Neural progenitor cell (in vitro differentiated cells): ENCODE results near the gene VPS37D. TPM values are rescaled to one million over a fixed set of nuclear protein-coding genes. Genes with fewer than 3 reads are reported as not detected.

Source experiments
- DNase-seq: peaks from one replicate; pipeline ENCODE4 v3.0.0-alpha.2; 2016; ENCODE audit warnings: low spot score
- H2AFZ ChIP-seq: fragments of 200-600 bp; sonication (generic); replicated peaks from 2 replicates; pipeline ENCODE4 v1.6.1; 2016; ENCODE audit warnings: antibody characterized with exemption
- H3F3A ChIP-seq: fragments of 200-600 bp; sonication (generic); 2 replicates; pipeline ENCODE4 v1.6.1; 2016; ENCODE audit warnings: antibody characterized with exemption, low read depth
- H3K27ac ChIP-seq: fragments of 200-600 bp; sonication (generic); 2 replicates; pipeline ENCODE4 v1.5.1; 2016; ENCODE audit warnings: mild to moderate bottlenecking
- H3K27me3 ChIP-seq: fragments of 200-600 bp; sonication (generic); 2 replicates; pipeline ENCODE4 v1.6.1; 2016; ENCODE audit warnings: mild to moderate bottlenecking, moderate library complexity
- H3K36me3 ChIP-seq: fragments of 200-600 bp; sonication (generic); 2 replicates; pipeline ENCODE4 v1.5.1; 2016
- H3K4me1 ChIP-seq: fragments of 200-600 bp; sonication (generic); 2 replicates; pipeline ENCODE4 v1.6.1; 2016; ENCODE audit warnings: mixed run types
- H3K4me2 ChIP-seq: fragments of 200-600 bp; sonication (generic); 2 replicates; pipeline ENCODE4 v1.6.1; 2016
- H3K4me3 ChIP-seq: fragments of 200-600 bp; sonication (generic); 2 replicates; pipeline ENCODE4 v1.5.1; 2016
- H3K79me2 ChIP-seq: fragments of 200-600 bp; sonication (generic); 2 replicates; pipeline ENCODE4 v1.6.1; 2016; ENCODE audit warnings: low read depth
- H3K9ac ChIP-seq: fragments of 200-600 bp; sonication (generic); 2 replicates; pipeline ENCODE4 v1.6.1; 2016
- H3K9me3 ChIP-seq: fragments of 200-600 bp; sonication (generic); 2 replicates; pipeline ENCODE4 v1.5.1; 2016; ENCODE audit warnings: low read depth
- H4K20me1 ChIP-seq: fragments of 200-600 bp; sonication (generic); 2 replicates; pipeline ENCODE4 v1.6.1; 2016; ENCODE audit warnings: low read depth
- H3K27ac Mint-ChIP-seq: 3 replicates; pipeline ENCODE4 v1.8.0; 2021; ENCODE audit warnings: mixed read lengths
- H3K27me3 Mint-ChIP-seq: 2 replicates; pipeline ENCODE4 v1.8.0; 2022; ENCODE audit warnings: low read depth, mild to moderate bottlenecking, inconsistent platforms, moderate library complexity, mixed read lengths; ENCODE audit not compliant: insufficient read depth
- H3K36me3 Mint-ChIP-seq: 3 replicates; pipeline ENCODE4 v1.8.0; 2021; ENCODE audit warnings: mixed read lengths
- H3K4me1 Mint-ChIP-seq: 3 replicates; pipeline ENCODE4 v1.8.0; 2021; ENCODE audit warnings: mixed read lengths
- H3K4me3 Mint-ChIP-seq: 3 replicates; pipeline ENCODE4 v1.8.0; 2021; ENCODE audit warnings: mild to moderate bottlenecking, moderate library complexity, mixed read lengths
- H3K9me3 Mint-ChIP-seq: 3 replicates; pipeline ENCODE4 v1.8.0; 2020; ENCODE audit warnings: mixed read lengths
- CTCF ChIP-seq: fragments of 200-600 bp; sonication (generic); IDR thresholded peaks from 2 replicates; pipeline ENCODE4 v1.5.1; 2017; ENCODE audit warnings: antibody characterized with exemption, mild to moderate bottlenecking
- EZH2 ChIP-seq: fragments of 200-600 bp; sonication (generic); IDR thresholded peaks from 2 replicates; pipeline ENCODE4 v1.6.1; 2017; ENCODE audit warnings: antibody characterized with exemption, mild to moderate bottlenecking, moderate library complexity
- EZH2phosphoT487 ChIP-seq: fragments of 200-600 bp; sonication (generic); IDR thresholded peaks from 2 replicates; pipeline ENCODE4 v1.6.1; 2017; ENCODE audit warnings: antibody characterized with exemption
- microRNA counts: library from miRNA; unstranded; fragments of <30 nt; microRNA quantifications from one replicate; lab custom pipeline; 2016
- microRNA-seq: library from miRNA; unstranded; fragments of <30 nt; microRNA quantifications from one replicate; pipeline ENCODE4, GENCODE V29; 2016
- small RNA-seq: library from RNA; depleted of rRNA; stranded (forward); fragments of <200 nt; gene quantifications from one replicate; pipeline ENCODE3, GENCODE V24; 2015
- total RNA-seq: library from RNA; depleted of rRNA; stranded (reverse); fragments of >200 nt; gene quantifications from 2 replicates; pipeline ENCODE4 v1.2.3, GENCODE V29; 2015; ENCODE audit warnings: low replicate concordance

The VPS37D gene
- total RNA-seq, 1 donor from 2014 or later = 7.0 TPM

DNA sequence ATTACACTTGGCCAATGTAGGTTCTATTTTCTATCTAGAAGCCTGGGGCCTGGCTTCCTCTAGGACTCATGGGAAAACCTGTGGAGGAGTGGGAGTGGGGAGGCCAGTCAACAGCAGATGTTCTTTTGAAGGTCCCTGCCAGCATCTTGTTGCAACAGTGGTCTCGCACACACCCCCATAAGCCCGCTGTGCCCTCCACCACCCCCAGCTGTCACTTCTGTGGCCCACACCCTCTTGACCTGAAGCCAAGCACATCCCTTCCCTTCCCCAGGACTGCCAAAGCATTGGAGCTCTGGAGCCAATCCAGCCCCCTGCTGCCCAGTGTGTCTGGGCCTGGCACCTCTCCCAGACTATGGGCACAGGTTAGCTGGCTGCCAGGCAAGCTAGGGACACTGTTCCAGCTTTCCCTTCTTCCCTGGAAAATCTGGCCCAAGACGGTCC is 53.8 kb downstream of the VPS37D start:
- Histone ChIP-seq H3F3A (no peaks in the 10 kb centered on the region), H3K9ac (no peak overlapping the region), H3K9me3 (no peaks in the 10 kb centered on the region), H2AFZ (no peak overlapping the region), H3K79me2 (peaks cover 10% of the 10 kb centered on the region), H3K4me3 (no peak overlapping the region), H3K4me1 (no peaks in the 10 kb centered on the region), H3K27me3 (peaks cover 33% of the 10 kb centered on the region), H4K20me1 (peaks cover 24% of the 10 kb centered on the region), H3K27ac (no peak overlapping the region), H3K4me2 (no peak overlapping the region), H3K36me3 (no peaks in the 10 kb centered on the region)
- H3K27me3 Mint-ChIP-seq = peaks cover 17% of the 10 kb centered on the region
- H3K4me3 Mint-ChIP-seq = peak overlapping the region; percentile 82
- no peaks in the 10 kb centered on the region for H3K9me3 Mint-ChIP-seq
- H3K36me3 Mint-ChIP-seq = no peaks in the 10 kb centered on the region
- no peak overlapping the region for H3K27ac Mint-ChIP-seq
- TF ChIP-seq EZH2phosphoT487 = no peak
- TF ChIP-seq EZH2 = no peak
- TF ChIP-seq CTCF = no peak
- peaks cover 9% of the 10 kb centered on the region for H3K4me1 Mint-ChIP-seq
- no peak for DNase-seq

MicroRNAs within 50 kb of the gene (microRNA counts, 767-probe panel; counts per million panel counts)
- 460 counts per million, percentile 90 among the panel's probes with 10 or more counts for microRNA hsa-miR-4284 (lab: Ali Mortazavi, UCI)

Small RNA genes within 50 kb of the gene (microRNA-seq; reads per million reads assigned to microRNA genes)
- gene MIR4284 = not detected

Small RNA genes within 50 kb of the gene (small RNA-seq; reads per million reads assigned to genes)
- gene MIR4284 = not detected

Other genes with a start within 250 kb of the VPS37D start
- 1.1 and 5.8 TPM in 2 replicates for gene FZD9, start 234.1 kb upstream of the VPS37D start, total RNA-seq
- 69.3 and 85.8 TPM in 2 replicates for gene BAZ1B, start 145.5 kb upstream of the VPS37D start, total RNA-seq
- gene BCL7B, start 110.1 kb upstream of the VPS37D start, total RNA-seq = 10.4 and 29.9 TPM in 2 replicates
- 29.0 and 50.4 TPM in 2 replicates for gene TBL2, start 89.3 kb upstream of the VPS37D start, total RNA-seq
- 0.87 and 0.90 TPM in 2 replicates for gene MLXIPL, start 43.3 kb upstream of the VPS37D start, total RNA-seq
- gene DNAJC30, start 15.6 kb downstream of the VPS37D start, total RNA-seq = 0.94 and 2.6 TPM in 2 replicates
- gene BUD23, start 15.8 kb downstream of the VPS37D start, total RNA-seq = 22.8 and 41.6 TPM in 2 replicates
- 21.9 and 29.0 TPM in 2 replicates for gene STX1A, start 51.8 kb downstream of the VPS37D start, total RNA-seq
- 9.3 and 15.1 TPM in 2 replicates for gene ABHD11, start 71.0 kb downstream of the VPS37D start, total RNA-seq
- 1.6 and 14.2 TPM in 2 replicates for gene CLDN3, start 102.4 kb downstream of the VPS37D start, total RNA-seq
- 2.8 TPM in 1 of 2 replicates, not detected in the other for gene CLDN4, start 163.2 kb downstream of the VPS37D start, total RNA-seq
- gene METTL27, start 174.7 kb downstream of the VPS37D start, total RNA-seq = 10.5 and 12.0 TPM in 2 replicates
- not detected in 2 replicates for gene TMEM270, start 193.3 kb downstream of the VPS37D start, total RNA-seq